Measurements from ENCODE around the gene TLK2.
A peak's percentile ranks its signal among the peaks of the same experiment; 100 is the strongest.
"Not testable (repeated sequence)": the region's sequence is repeated elsewhere in the genome, so short reads cannot be mapped to it uniquely, and the experiment has no call there.

Gene TLK2

DNA sequence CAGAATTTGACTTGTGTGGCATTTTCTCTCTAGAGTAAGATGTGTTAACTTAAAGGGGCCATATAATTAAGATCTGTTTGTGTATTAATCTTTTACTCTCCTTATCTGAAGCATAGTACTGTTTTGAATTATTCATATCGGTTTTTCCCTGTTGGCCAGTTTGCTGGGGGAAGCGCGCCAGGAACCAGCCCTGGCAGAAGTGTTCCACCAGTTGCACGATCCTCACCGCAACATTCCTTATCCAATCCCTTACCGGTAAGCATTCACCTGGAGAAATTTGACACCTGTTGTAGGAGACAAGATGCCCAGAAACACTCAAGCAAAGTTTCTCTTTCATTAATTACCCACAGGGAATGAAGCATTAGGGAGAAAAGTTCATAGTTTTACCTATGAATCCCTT, 45.5 kb downstream of the TLK2 start:
- H3K27ac ChIP-seq (ENCODE audit: low read depth, low read length); H3K79me2 ChIP-seq (ENCODE audit: control insufficient read depth, insufficient read depth, low read length, unreplicated experiment); H2AFZ ChIP-seq (ENCODE audit: low read length, unreplicated experiment); H3K4me3 ChIP-seq (ENCODE audit: low read depth, low read length); H3K27me3 ChIP-seq (ENCODE audit: insufficient read depth, low read length): not testable (repeated sequence)
- Histone ChIP-seq H3K4me1 (ENCODE audit: control insufficient read depth, insufficient read depth, low read length, unreplicated experiment) (peaks cover 14% of the 10 kb centered on the region), H3K36me3 (ENCODE audit: insufficient read depth, low read length) (peaks cover 13% of the 10 kb centered on the region; the same call in 1 of the 2 replicates)

DNA sequence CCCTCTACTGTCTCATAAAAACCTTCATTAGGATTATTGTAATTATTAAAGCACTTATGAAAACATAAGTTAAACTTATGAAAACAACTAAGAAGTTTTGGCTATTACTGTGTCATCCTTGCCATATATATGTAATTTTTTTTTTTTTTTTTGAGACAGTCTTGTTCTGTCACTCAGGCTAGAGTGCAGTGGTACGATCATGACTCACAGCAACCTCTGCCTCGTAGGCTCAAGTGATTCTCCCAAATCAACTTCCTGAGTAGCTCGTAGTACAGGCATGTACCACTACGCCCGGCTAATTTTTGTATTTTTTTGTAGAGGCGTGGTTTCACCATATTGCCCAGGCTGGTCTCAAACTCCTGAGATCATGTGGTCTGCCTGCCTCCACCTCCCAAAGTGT, 46.7 kb downstream of the TLK2 start:
- H3K79me2 ChIP-seq (ENCODE audit: control insufficient read depth, insufficient read depth, low read length, unreplicated experiment); H2AFZ ChIP-seq (ENCODE audit: low read length, unreplicated experiment); H3K4me3 ChIP-seq (ENCODE audit: low read depth, low read length); H3K27me3 ChIP-seq (ENCODE audit: insufficient read depth, low read length): not testable (repeated sequence)
- H3K27ac ChIP-seq (ENCODE audit: low read depth, low read length), result peak overlapping the region; percentile 48
- H3K4me1 ChIP-seq (ENCODE audit: control insufficient read depth, insufficient read depth, low read length, unreplicated experiment), result peaks cover 14% of the 10 kb centered on the region
- peaks cover 16% of the 10 kb centered on the region; the same call in 1 of the 2 replicates for H3K36me3 ChIP-seq (ENCODE audit: insufficient read depth, low read length)

DNA sequence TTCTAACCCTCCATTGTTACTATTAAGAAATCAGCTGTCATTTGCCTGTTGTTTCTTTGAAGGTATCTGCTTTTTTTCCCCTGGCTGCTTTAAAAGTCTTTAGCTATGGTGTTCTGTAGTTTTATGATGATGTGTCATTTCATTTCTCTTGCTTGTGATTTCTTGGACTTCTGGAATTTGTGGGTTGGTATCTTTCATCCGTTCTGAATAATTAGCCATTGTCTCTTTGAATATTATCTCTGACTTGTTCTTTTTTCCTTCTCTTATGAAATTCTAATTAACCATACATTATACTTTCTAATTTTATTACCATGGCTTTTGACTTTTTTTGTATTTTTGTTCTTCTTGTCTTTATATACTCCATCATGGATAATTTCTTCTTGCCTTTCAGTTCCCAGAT, 52.3 kb downstream of the TLK2 start:
- not testable (repeated sequence) for H3K27me3 ChIP-seq (ENCODE audit: insufficient read depth, low read length); H3K36me3 ChIP-seq (ENCODE audit: insufficient read depth, low read length); H2AFZ ChIP-seq (ENCODE audit: low read length, unreplicated experiment); H3K4me1 ChIP-seq (ENCODE audit: control insufficient read depth, insufficient read depth, low read length, unreplicated experiment); H3K27ac ChIP-seq (ENCODE audit: low read depth, low read length); H3K4me3 ChIP-seq (ENCODE audit: low read depth, low read length)
- H3K79me2 ChIP-seq (ENCODE audit: control insufficient read depth, insufficient read depth, low read length, unreplicated experiment), result peaks cover 12% of the 10 kb centered on the region

DNA sequence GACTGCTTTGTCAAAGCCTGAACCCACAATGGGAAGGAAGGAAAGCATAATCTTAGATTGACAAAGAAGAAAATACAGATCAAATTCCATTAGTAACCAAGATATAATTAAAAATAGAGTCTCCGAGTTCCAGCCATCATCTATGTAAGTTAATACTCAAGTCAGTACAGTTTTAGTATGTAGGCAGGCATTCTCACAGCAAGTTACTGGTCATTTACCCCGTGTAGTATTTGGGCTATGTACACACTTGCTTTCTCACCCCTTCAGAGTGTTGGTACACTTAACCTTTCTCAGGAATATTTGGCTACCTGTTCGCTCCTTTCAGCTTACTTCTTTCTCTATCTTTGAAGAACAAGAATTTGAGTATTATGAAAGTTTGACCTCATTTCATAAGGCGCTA, 57.9 kb downstream of the TLK2 start:
- peaks cover 10% of the 10 kb centered on the region for H3K79me2 ChIP-seq (ENCODE audit: control insufficient read depth, insufficient read depth, low read length, unreplicated experiment)
- H3K36me3 ChIP-seq (ENCODE audit: insufficient read depth, low read length); H3K27me3 ChIP-seq (ENCODE audit: insufficient read depth, low read length); H3K27ac ChIP-seq (ENCODE audit: low read depth, low read length); H2AFZ ChIP-seq (ENCODE audit: low read length, unreplicated experiment); H3K4me1 ChIP-seq (ENCODE audit: control insufficient read depth, insufficient read depth, low read length, unreplicated experiment); H3K4me3 ChIP-seq (ENCODE audit: low read depth, low read length): not testable (repeated sequence)

DNA sequence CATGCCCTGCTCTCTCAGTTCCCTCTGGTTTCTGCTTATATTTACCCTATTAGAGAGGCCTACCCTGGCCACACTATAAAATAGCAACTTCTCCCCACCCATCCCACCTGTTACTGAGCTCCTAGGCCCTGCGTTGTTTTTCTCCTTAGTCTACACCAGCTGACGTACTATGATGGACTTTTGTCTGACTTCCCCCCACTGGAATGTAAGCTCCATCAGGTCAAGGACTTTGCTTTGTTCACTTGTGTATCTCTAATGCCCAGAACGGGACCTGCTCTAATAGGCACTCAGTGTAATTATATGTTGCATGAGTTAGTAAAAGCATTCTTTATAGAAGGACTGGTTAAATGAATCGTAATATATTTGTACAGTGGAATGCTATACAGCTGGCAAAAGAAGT, 62.4 kb downstream of the TLK2 start:
- H3K79me2 ChIP-seq (ENCODE audit: control insufficient read depth, insufficient read depth, low read length, unreplicated experiment), result peaks cover 22% of the 10 kb centered on the region
- not testable (repeated sequence) for H3K36me3 ChIP-seq (ENCODE audit: insufficient read depth, low read length)

DNA sequence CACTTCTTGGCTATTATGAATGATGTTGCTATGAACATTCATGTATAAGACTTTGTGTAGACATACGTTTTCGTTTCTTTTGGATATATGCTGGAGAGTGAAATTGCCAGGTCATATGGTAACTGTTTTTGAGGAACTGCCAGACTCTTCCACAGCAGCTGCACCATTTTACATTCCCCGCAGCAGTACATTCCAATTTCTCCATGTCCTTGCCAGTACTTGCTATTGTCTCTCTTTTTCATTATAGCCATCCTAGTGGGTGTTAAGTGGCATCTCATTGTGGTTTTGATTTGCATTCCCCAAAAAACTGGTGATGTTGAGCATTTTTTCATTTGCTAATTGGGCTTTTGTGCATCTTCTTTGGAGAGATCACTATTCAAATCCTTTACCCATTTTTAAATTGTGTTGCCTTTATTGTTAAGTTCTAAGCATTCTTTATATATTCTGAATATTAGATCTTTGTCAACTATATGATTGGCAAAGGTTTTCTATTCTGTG, 64.7 kb downstream of the TLK2 start:
- H3K27me3 ChIP-seq (ENCODE audit: insufficient read depth, low read length); H2AFZ ChIP-seq (ENCODE audit: low read length, unreplicated experiment); H3K36me3 ChIP-seq (ENCODE audit: insufficient read depth, low read length); H3K4me3 ChIP-seq (ENCODE audit: low read depth, low read length); H3K27ac ChIP-seq (ENCODE audit: low read depth, low read length); H3K4me1 ChIP-seq (ENCODE audit: control insufficient read depth, insufficient read depth, low read length, unreplicated experiment): not testable (repeated sequence)
- peaks cover 27% of the 10 kb centered on the region for H3K79me2 ChIP-seq (ENCODE audit: control insufficient read depth, insufficient read depth, low read length, unreplicated experiment)

More for the DNA sequence above, 62.4 kb downstream of the TLK2 start:
- not testable (repeated sequence) for H3K4me1 ChIP-seq (ENCODE audit: control insufficient read depth, insufficient read depth, low read length, unreplicated experiment); H2AFZ ChIP-seq (ENCODE audit: low read length, unreplicated experiment); H3K27ac ChIP-seq (ENCODE audit: low read depth, low read length); H3K4me3 ChIP-seq (ENCODE audit: low read depth, low read length); H3K27me3 ChIP-seq (ENCODE audit: insufficient read depth, low read length)

DNA sequence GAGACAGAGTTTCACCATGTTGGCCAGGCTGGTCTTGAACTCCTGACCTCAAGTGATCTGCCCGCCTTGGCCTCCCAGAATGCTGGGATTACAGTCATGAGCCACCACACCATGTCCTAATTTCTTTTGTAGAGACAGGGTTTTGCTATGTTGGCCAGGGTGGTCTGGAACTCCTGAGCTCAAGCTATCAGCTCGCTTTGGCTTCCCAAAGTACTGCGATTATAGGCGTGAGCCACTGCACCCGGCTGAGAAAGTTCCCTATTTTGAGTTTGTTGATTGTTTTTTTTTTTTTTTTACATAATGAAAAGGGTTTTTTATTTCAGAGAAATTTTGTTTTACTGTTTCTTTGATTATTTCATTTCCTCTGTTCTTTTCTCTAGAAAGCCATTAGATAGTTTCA, 67.4 kb downstream of the TLK2 start:
- not testable (repeated sequence) for H3K27ac ChIP-seq (ENCODE audit: low read depth, low read length); H3K27me3 ChIP-seq (ENCODE audit: insufficient read depth, low read length); H2AFZ ChIP-seq (ENCODE audit: low read length, unreplicated experiment); H3K36me3 ChIP-seq (ENCODE audit: insufficient read depth, low read length); H3K4me1 ChIP-seq (ENCODE audit: control insufficient read depth, insufficient read depth, low read length, unreplicated experiment); H3K4me3 ChIP-seq (ENCODE audit: low read depth, low read length)
- peaks cover 26% of the 10 kb centered on the region for H3K79me2 ChIP-seq (ENCODE audit: control insufficient read depth, insufficient read depth, low read length, unreplicated experiment)

DNA sequence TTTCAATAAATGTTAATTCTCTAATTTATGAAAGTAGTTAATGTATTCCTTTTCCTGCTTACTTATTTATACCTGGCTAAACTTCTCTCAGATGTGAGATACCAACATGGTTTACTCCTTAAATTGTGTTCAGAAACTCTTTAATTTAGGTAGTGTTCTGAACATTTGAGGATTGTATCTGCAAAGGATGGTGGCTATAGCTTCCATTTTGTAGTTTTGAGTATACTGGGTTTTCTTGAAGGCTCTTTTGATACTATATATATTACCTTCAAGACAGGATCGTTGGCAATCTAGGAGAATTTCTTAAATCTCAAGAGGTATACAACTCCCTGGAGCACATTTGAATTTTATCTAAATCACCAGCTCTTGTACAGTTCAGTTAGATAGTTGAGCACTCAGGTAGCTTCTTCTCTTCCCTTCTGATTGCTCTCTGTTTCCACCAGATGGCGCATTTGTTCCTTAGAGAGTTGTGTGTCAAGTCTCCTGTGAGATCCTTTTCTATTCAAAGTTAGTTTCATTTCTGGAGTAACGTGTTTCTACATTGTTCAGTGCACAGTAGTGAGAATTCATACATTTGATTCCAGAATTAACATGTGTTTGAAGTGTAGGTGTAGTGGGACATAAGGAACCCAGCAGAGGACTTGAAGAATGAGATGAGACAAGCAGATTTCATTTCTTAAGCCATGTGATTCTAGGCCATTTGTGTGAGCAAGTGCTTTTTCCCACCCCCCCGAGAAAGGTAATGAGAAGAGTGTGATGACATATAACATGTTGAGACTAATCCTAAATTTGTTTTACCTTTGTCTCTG, 74.4 kb downstream of the TLK2 start:
- H3K27ac ChIP-seq (ENCODE audit: low read depth, low read length), result 0 out of 2 replicates have a peak overlapping the region, but pooled peaks have one; percentile 37
- H3K4me3 ChIP-seq (ENCODE audit: low read depth, low read length), result peak overlapping the region; percentile 74
- H3K4me1 ChIP-seq (ENCODE audit: control insufficient read depth, insufficient read depth, low read length, unreplicated experiment); H3K36me3 ChIP-seq (ENCODE audit: insufficient read depth, low read length); H2AFZ ChIP-seq (ENCODE audit: low read length, unreplicated experiment); H3K27me3 ChIP-seq (ENCODE audit: insufficient read depth, low read length); H3K79me2 ChIP-seq (ENCODE audit: control insufficient read depth, insufficient read depth, low read length, unreplicated experiment): not testable (repeated sequence)

DNA sequence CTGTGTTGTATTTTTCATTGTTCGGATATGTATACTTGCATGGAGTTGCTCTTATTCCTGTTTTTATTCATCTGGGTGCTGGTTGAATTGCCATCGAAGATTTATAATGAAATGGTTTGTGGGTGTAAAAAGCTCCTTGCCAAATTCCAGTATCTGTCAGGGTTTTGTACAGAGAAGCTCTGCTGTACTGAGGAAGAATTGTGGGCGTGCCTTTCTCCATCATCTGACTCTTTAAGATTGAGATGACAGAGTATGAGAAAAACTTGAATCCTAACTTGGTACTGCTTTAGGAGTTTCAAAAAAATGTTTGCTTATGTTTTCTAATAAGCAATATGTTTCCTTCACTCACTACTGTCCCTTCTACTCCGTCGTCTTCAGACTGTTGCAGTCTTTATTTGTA, 78.9 kb downstream of the TLK2 start:
- not testable (repeated sequence) for H3K36me3 ChIP-seq (ENCODE audit: insufficient read depth, low read length); H3K4me3 ChIP-seq (ENCODE audit: low read depth, low read length); H3K79me2 ChIP-seq (ENCODE audit: control insufficient read depth, insufficient read depth, low read length, unreplicated experiment); H2AFZ ChIP-seq (ENCODE audit: low read length, unreplicated experiment); H3K27me3 ChIP-seq (ENCODE audit: insufficient read depth, low read length); H3K27ac ChIP-seq (ENCODE audit: low read depth, low read length)
- peaks cover 12% of the 10 kb centered on the region for H3K4me1 ChIP-seq (ENCODE audit: control insufficient read depth, insufficient read depth, low read length, unreplicated experiment)

DNA sequence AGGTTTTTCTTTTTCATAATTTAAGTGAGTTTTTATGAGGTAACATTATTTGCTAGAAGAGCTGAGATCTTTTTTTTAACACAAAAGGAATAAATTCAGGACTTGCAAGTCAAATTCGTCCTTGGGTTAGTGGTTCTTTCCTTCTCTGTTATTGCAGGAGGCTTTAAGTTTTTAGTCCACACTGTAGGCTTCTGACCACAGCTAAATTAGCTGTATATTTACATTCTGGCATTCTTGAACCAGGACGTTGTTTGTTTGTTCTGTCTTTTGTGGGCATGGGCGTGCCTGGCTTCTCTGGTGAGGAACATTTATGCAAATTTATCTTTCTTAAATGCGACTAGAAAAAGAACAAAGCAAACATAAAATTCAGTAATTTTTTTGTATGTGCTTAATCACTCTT, 80.3 kb downstream of the TLK2 start:
- H3K36me3 ChIP-seq (ENCODE audit: insufficient read depth, low read length), result peaks cover 15% of the 10 kb centered on the region; the same call in 1 of the 2 replicates
- H3K27ac ChIP-seq (ENCODE audit: low read depth, low read length); H3K27me3 ChIP-seq (ENCODE audit: insufficient read depth, low read length); H3K4me3 ChIP-seq (ENCODE audit: low read depth, low read length); H2AFZ ChIP-seq (ENCODE audit: low read length, unreplicated experiment); H3K79me2 ChIP-seq (ENCODE audit: control insufficient read depth, insufficient read depth, low read length, unreplicated experiment): not testable (repeated sequence)
- H3K4me1 ChIP-seq (ENCODE audit: control insufficient read depth, insufficient read depth, low read length, unreplicated experiment), result peaks cover 16% of the 10 kb centered on the region

DNA sequence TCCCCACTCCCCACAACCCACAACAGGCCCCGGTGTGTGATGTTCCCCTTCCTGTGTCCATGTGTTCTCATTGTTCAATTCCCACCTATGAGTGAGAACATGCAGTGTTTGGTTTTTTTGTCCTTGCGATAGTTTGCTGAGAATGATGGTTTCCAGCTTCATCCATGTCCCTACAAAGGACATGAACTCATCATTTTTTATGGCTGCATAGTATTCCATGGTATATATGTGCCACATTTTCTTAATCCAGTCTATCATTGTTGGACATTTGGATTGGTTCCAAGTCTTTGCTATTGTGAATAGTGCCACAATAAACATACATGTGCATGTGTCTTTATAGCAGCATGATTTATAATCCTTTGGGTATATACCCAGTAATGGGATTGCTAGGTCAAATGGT, 82.3 kb downstream of the TLK2 start:
- H3K27me3 ChIP-seq (ENCODE audit: insufficient read depth, low read length); H3K4me3 ChIP-seq (ENCODE audit: low read depth, low read length); H3K79me2 ChIP-seq (ENCODE audit: control insufficient read depth, insufficient read depth, low read length, unreplicated experiment); H3K27ac ChIP-seq (ENCODE audit: low read depth, low read length); H2AFZ ChIP-seq (ENCODE audit: low read length, unreplicated experiment): not testable (repeated sequence)
- Histone ChIP-seq H3K36me3 (ENCODE audit: insufficient read depth, low read length) (peaks cover 20% of the 10 kb centered on the region), H3K4me1 (ENCODE audit: control insufficient read depth, insufficient read depth, low read length, unreplicated experiment) (peaks cover 32% of the 10 kb centered on the region)
